PFSK-1 (cell line): ENCODE results near the gene SLC22A8.

ENCODE experiments used
- FOXP2 ChIP-seq: optimal IDR thresholded peaks from 2 replicates; pipeline ENCODE3; 2011; ENCODE audit warnings: borderline replicate concordance, control low read depth, inconsistent platforms; ENCODE audit not compliant: insufficient read depth; ENCODE audit errors: extremely low read length, extremely low read depth
- POLR2AphosphoS5 ChIP-seq: IDR thresholded peaks from 2 replicates; pipeline ENCODE4 v1.6.1; 2012; ENCODE audit warnings: low read depth, mild to moderate bottlenecking, control low read depth, low read length, moderate library complexity
- REST ChIP-seq, 2 experiments: IDR thresholded peaks; 2 replicates each; pipeline versions ENCODE4 v1.6.1 to v1.8.0; 2011 to 2012; ENCODE audit warnings: low read depth in 2 of 2, low read length in 2 of 2, control low read depth in 1 of 2, inconsistent platforms in 1 of 2, mild to moderate bottlenecking in 1 of 2, moderate library complexity in 1 of 2; ENCODE audit not compliant: insufficient read depth in 1 of 2
- SIN3A ChIP-seq: IDR thresholded peaks from 2 replicates; pipeline ENCODE4 v1.6.1; 2012; ENCODE audit warnings: mild to moderate bottlenecking, low read length, moderate library complexity, borderline replicate concordance; ENCODE audit not compliant: insufficient read depth
- TAF1 ChIP-seq: IDR thresholded peaks from 2 replicates; pipeline ENCODE4 v1.6.1; 2012; ENCODE audit warnings: low read length, control low read depth, borderline replicate concordance; ENCODE audit not compliant: insufficient read depth

SLC22A8 gene

GRCh38 chr11:62976109-62976508 is 39.5 kb downstream of the SLC22A8 start:
- TF ChIP-seq TAF1 = no peak
- TF ChIP-seq FOXP2 = no peak
- no peak for TF ChIP-seq POLR2AphosphoS5
- no peak for TF ChIP-seq REST (IDR thresholded peaks at IDR 0.05; ENCODE audit: insufficient read depth in 1 of 2, low read depth in 2 of 2, low read length in 2 of 2)
- TF ChIP-seq SIN3A = no peak

- TF ChIP-seq SIN3A (no peak), REST (IDR thresholded peaks at IDR 0.05; ENCODE audit: insufficient read depth in 1 of 2, low read depth in 2 of 2, low read length in 2 of 2) (no peak), POLR2AphosphoS5 (no peak), FOXP2 (no peak), TAF1 (no peak)
Observed at GRCh38 chr11:62974848-62975522, 40.7 kb downstream of the SLC22A8 start.

GRCh38 chr11:62965574-62965973 is 50.1 kb downstream of the SLC22A8 start:
- TF ChIP-seq TAF1 (no peak), FOXP2 (no peak), REST (IDR thresholded peaks at IDR 0.05; ENCODE audit: insufficient read depth in 1 of 2, low read depth in 2 of 2, low read length in 2 of 2) (no peak), SIN3A (no peak), POLR2AphosphoS5 (no peak)

- TF ChIP-seq FOXP2 (no peak), REST (IDR thresholded peaks at IDR 0.05; ENCODE audit: insufficient read depth in 1 of 2, low read depth in 2 of 2, low read length in 2 of 2) (no peak), POLR2AphosphoS5 (no peak), TAF1 (no peak), SIN3A (no peak)
Observed at GRCh38 chr11:62962391-62962790, 53.2 kb downstream of the SLC22A8 start.
